ENCODE measurements around the gene HOXD3. TPM values are rescaled to one million over a fixed set of nuclear protein-coding genes. Genes with fewer than 3 reads are reported as not detected.

Gene HOXD3
- total RNA-seq, result 0.18 and 1.7 TPM in 2 replicates

GRCh38 chr2:176156807-176157498 lies at the start of gene HOXD3:
TSS of gene HOXD3 (plus strand) at chr2:176157307. CDS start at chr2:176169115, 11,808 bp downstream.

GRCh38 chr2:176115883-176116813 lies 41.0 kb upstream of the HOXD3 start, which contains the start of gene HOXD10:
TSS of gene HOXD10 (plus strand) at chr2:176116778. CDS start at chr2:176116834, 56 bp downstream.

GRCh38 chr2:176122683-176123410 lies 34.3 kb upstream of the HOXD3 start, which contains the start of gene HOXD9:
TSS of gene HOXD9 (plus strand) at chr2:176122719. CDS start at chr2:176122769, 50 bp downstream.

GRCh38 chr2:176128982-176129796 lies 27.9 kb upstream of the HOXD3 start, which contains the start of gene HOXD8:
TSS of gene HOXD8 (plus strand) at chr2:176129705. CDS start at chr2:176130367, 662 bp downstream.

GRCh38 chr2:176151442-176152287 lies 5.4 kb upstream of the HOXD3 start, which contains the start of gene HOXD4:
TSS of gene HOXD4 (plus strand) at chr2:176151550. CDS start at chr2:176151634, 84 bp downstream.

GRCh38 chr2:176187899-176188773 lies 31.0 kb downstream of the HOXD3 start, which contains the start of gene HOXD1:
TSS of gene HOXD1 (plus strand) at chr2:176188668. CDS start at chr2:176188802, 134 bp downstream.

Other genes with a start within 250 kb of the HOXD3 start
- 26.2 and 31.5 TPM in 2 replicates for gene LNPK, start 155.0 kb upstream of the HOXD3 start, total RNA-seq
- gene EVX2, start 73.3 kb upstream of the HOXD3 start, total RNA-seq, result not detected in 2 replicates
- 0.29 and 0.53 TPM in 2 replicates for gene HOXD13, start 64.6 kb upstream of the HOXD3 start, total RNA-seq
- not detected in 2 replicates for gene HOXD12, start 57.5 kb upstream of the HOXD3 start, total RNA-seq
- 6.6 and 9.4 TPM in 2 replicates for gene HOXD11, start 50.0 kb upstream of the HOXD3 start, total RNA-seq
- 2.0 and 3.4 TPM in 2 replicates for gene HOXD10, start 40.5 kb upstream of the HOXD3 start, total RNA-seq
- gene HOXD9, start 34.6 kb upstream of the HOXD3 start, total RNA-seq, result 3.2 and 5.8 TPM in 2 replicates
- 8.3 and 11.8 TPM in 2 replicates for gene HOXD8, start 27.6 kb upstream of the HOXD3 start, total RNA-seq
- gene HOXD4, start 5.8 kb upstream of the HOXD3 start, total RNA-seq, result 0.18 and 2.0 TPM in 2 replicates
- gene HOXD1, start 31.4 kb downstream of the HOXD3 start, total RNA-seq, result not detected in 2 replicates
- gene MTX2, start 112.1 kb downstream of the HOXD3 start, total RNA-seq, result 34.7 and 42.1 TPM in 2 replicates

All from myometrial cell (primary cell).